T47D (cell line): Measurements from ENCODE around the gene KLRK1.
"Not testable (repeated sequence)": the region's sequence is repeated elsewhere in the genome, so short reads cannot be mapped to it uniquely, and the experiment has no call there.

ENCODE experiments used
- DNase-seq, 2 experiments: peaks; one replicate each; pipeline versions ENCODE4 v3.0.0 to v3.0.0-alpha.2; 2011 to 2012; ENCODE audit warnings: low read depth in 1 of 2, low spot score in 1 of 2
- JUND ChIP-seq: IDR thresholded peaks from 2 replicates; pipeline ENCODE4 v1.6.1; 2012; ENCODE audit warnings: low read depth
- in situ Hi-C: cut with HindIII; loops from 2 replicates; pipeline ENCODE4 v1.10.0; 2016; ENCODE audit warnings: low sequenced_read_pairs, low pct_unique_long_range_greater_than_20kb

KLRK1 gene

GRCh38 chr12:10389904-10390303 is at the start of gene KLRK1:
Gene KLRK1 (minus strand): TSS chr12:10390041. CDS start chr12:10388810, 1,231 bp downstream.
- no peak for DNase-seq
- in situ Hi-C loops, result no loop called here
- TF ChIP-seq JUND, result no peak

DNA sequence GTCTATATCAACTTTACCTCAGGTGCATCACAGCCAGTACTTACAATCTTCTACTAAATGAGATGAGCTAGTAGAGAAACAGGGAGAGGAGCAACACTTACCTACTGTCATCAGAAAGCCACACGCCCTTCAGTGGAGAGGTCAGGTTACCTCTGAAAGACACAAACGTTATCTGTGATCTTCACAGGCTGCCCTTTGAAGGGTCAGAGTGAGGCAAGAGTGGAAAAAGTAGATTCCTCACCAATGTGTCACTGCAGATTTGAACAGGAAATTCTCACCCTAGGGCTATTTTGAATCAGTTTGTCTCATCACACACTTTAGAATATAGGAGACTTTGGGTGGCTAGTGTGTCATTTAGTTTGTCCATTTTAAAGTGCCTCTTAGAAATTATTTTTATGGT is 47.8 kb upstream of the KLRK1 start:
- DNase-seq, in situ Hi-C loops: not testable (repeated sequence)

GRCh38 chr12:10435816-10436215 is 46.0 kb upstream of the KLRK1 start, which contains the start of gene KLRC2:
Gene KLRC2 (minus strand): TSS chr12:10436010. CDS start chr12:10435986, 24 bp downstream.
- in situ Hi-C loops, result not testable (repeated sequence)

DNA sequence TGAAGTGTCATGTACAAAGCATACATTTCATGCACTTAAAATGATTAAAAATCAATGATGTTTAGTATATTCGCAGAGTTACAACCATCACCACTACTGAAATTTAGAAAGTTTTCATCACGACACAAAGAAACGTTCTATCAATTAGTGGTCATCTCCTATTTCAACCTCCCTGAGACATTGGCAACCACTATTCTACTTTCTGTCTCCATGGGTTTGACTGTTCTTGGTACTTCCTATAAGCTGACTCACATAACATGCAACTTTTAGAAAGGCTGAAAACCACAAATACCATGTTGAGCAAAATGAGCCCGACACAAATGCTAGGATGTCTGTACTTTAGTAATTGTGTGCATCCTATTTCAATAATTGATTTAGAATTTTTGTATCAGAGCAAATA is 40.8 kb upstream of the KLRK1 start:
- in situ Hi-C loops, DNase-seq: not testable (repeated sequence)

More at GRCh38 chr12:10435816-10436215, 46.0 kb upstream of the KLRK1 start, which contains the start of gene KLRC2:
- not testable (repeated sequence) for DNase-seq

- DNase-seq, in situ Hi-C loops: not testable (repeated sequence)
These were observed 36.1 kb upstream of the KLRK1 start for GRCh38 chr12:10425938-10426337.

DNA sequence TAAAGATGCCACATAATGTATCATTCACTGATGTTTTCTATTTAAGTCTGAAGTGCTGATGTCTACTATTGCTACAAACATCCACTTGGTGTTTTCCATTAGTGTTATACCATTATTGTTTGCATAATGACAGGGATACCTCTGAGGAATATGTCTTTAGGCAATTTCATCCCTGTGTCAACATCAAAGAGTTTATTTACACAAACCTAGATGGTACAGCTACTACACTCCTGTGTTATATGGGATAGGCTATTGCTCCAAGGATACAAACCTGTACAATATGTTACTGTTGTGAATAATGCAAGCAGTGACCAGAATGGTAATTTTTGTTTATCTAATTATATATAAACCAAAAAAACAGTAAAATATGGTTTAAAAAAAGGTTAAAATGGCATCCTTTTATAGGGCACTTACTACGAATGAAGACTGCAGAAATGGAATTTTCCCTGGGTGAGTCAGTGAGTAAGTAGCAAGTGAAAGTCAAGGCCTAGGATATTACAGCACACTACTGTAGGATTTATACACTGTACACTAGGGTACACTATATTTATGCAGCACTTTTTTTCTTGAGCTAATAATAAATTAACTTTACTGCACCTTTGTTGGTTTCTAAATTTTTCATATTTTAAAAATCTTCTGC is 34.5 kb upstream of the KLRK1 start:
- in situ Hi-C loops, DNase-seq: not testable (repeated sequence)

DNA sequence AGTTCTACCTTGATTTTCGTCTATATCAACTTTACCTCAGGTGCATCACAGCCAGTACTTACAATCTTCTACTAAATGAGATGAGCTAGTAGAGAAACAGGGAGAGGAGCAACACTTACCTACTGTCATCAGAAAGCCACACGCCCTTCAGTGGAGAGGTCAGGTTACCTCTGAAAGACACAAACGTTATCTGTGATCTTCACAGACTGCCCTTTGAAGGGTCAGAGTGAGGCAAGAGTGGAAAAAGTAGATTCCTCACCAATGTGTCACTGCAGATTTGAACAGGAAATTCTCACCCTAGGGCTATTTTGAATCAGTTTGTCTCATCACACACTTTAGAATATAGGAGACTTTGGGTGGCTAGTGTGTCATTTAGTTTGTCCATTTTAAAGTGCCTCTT is 32.3 kb upstream of the KLRK1 start:
- DNase-seq, in situ Hi-C loops: not testable (repeated sequence)

GRCh38 chr12:10420334-10420733 is 30.5 kb upstream of the KLRK1 start, which contains the start of gene KLRC3:
Gene KLRC3 (minus strand): TSS chr12:10420595. CDS start chr12:10420550, 45 bp downstream.
- in situ Hi-C loops, DNase-seq: not testable (repeated sequence)

- no peak for DNase-seq
- TF ChIP-seq JUND, result no peak
These were observed 19.6 kb upstream of the KLRK1 start, which contains the start of gene KLRC4 for GRCh38 chr12:10409392-10409791. Gene KLRC4 (minus strand): TSS chr12:10409757. CDS start chr12:10409575, 182 bp downstream.

GRCh38 chr12:10408842-10409241 is 19.0 kb upstream of the KLRK1 start:
- DNase-seq, result no peak
- in situ Hi-C loops, result no loop called here
- no peak for TF ChIP-seq JUND

More at GRCh38 chr12:10409392-10409791, 19.6 kb upstream of the KLRK1 start, which contains the start of gene KLRC4:
- in situ Hi-C loops, result no loop called here

DNA sequence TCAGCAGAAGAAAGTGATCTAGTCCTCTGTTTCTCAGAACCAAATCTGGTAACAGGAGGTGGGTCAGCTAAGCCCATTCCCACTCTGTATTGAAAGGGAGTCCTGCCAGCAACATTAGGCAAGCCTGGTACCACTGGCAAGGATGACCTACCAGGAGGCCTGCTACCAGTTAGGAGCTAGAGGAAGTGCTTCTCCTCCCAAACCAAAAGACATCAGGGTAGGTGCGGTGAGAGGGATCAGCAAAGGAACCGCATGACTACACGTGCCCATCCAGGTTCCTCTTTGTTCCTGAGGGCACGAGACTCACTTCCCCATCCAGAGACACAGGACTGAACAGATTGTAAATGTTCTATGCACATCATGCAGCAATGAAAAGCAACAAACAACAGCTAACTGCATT is 16.9 kb upstream of the KLRK1 start:
- no peak for DNase-seq
- no peak for TF ChIP-seq JUND
- in situ Hi-C loops, result no loop called here

DNA sequence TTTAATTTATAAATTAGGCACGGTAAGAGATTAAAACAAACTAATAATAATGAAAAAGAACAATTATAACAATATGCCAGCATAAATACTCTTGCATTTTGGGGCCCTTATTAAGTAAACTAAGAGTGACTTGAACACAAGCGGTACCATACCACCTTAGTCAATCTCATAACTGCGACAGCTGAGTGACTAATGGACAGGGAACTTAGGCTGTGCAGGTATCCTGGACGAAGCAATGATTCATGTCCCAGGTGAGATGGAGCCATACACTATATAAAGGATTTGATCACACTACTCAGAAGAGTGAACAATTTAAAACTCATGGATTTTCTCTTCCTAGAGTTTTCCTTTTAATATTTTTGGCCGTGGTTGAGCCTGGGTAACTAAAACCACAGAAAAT is 15.5 kb upstream of the KLRK1 start:
- no peak for DNase-seq
- in situ Hi-C loops, result no loop called here
- no peak for TF ChIP-seq JUND

DNA sequence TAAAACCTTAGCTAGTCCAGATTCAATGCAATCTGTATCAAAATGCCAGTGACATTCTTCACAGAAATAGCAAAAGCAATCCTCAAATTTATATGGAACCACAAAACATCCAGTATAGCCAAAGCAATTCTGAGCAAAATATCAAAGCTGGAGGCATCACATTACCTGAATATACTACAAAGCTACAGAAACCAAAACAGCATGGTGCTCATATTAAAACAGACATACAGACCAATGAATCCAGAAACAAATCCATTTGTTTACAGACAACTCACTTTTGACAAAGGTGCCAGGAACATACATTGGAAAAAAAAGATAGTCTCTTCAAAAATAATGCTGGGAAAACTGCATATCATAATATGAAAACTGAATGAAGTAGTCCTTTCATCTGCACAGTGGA is 15.0 kb upstream of the KLRK1 start:
- in situ Hi-C loops, result no loop called here
- no peak for TF ChIP-seq JUND
- DNase-seq, result no peak

- no peak for DNase-seq
- in situ Hi-C loops, result no loop called here
- no peak for TF ChIP-seq JUND
These were observed 11.0 kb upstream of the KLRK1 start for GRCh38 chr12:10400829-10401228.
